Keratinocyte (primary cell): ENCODE results near the gene DACT3. TPM values are rescaled to one million over a fixed set of nuclear protein-coding genes. Genes with fewer than 3 reads are reported as not detected.

Experiments used
- DNase-seq: peaks from one replicate; pipeline ENCODE4 v3.0.0-alpha.2; 2011; ENCODE audit warnings: low read depth, missing footprints, low spot score
- FAIRE-seq: peaks from 2 replicates; lab custom pipeline; 2011; peaks lifted over from hg19 to GRCh38; lab: Jason Lieb, UNC
- H2AFZ ChIP-seq: 2 replicates; pipeline ENCODE4 v1.6.0; 2012; ENCODE audit warnings: low read length, control low read depth, inconsistent platforms; ENCODE audit not compliant: control insufficient read depth
- H3K27ac ChIP-seq: 2 replicates; pipeline ENCODE4 v1.5.1; 2011; ENCODE audit warnings: low read length; ENCODE audit not compliant: control insufficient read depth, insufficient read depth
- H3K27me3 ChIP-seq: 3 replicates; pipeline ENCODE4 v1.6.0; 2011; ENCODE audit warnings: low read length; ENCODE audit not compliant: control insufficient read depth, insufficient read depth; ENCODE audit errors: extremely low read depth
- H3K36me3 ChIP-seq, 2 experiments: 2 replicates in 1 of 2; 3 replicates in 1 of 2; pipeline ENCODE4 v1.5.1; 2011; ENCODE audit warnings: low read length in 2 of 2, mild to moderate bottlenecking in 1 of 2; ENCODE audit not compliant: control insufficient read depth in 2 of 2, insufficient read depth in 2 of 2; ENCODE audit errors: extremely low read depth in 1 of 2
- H3K4me1 ChIP-seq: 3 replicates; pipeline ENCODE4 v1.5.1; 2011; ENCODE audit warnings: low read length; ENCODE audit not compliant: control insufficient read depth, insufficient read depth; ENCODE audit errors: extremely low read depth
- H3K4me2 ChIP-seq: 3 replicates; pipeline ENCODE4 v1.6.0; 2011; ENCODE audit warnings: low read depth, low read length; ENCODE audit not compliant: control insufficient read depth, insufficient read depth; ENCODE audit errors: extremely low read depth
- H3K4me3 ChIP-seq, 3 experiments: fragments of 200-600 bp in 1 of 3; sonication (generic) in 1 of 3; 2 replicates in 2 of 3; 3 replicates in 1 of 3; pipeline ENCODE4 v1.5.1; 2011 to 2016; ENCODE audit warnings: low read length in 3 of 3, mild to moderate bottlenecking in 3 of 3, control low read depth in 2 of 3, inconsistent platforms in 1 of 3, low read depth in 1 of 3, mixed read lengths in 1 of 3, mixed run types in 1 of 3, moderate library complexity in 1 of 3; ENCODE audit not compliant: control insufficient read depth in 2 of 3, insufficient read depth in 2 of 3; ENCODE audit errors: extremely low read depth in 1 of 3
- H3K79me2 ChIP-seq: 2 replicates; pipeline ENCODE4 v1.6.0; 2012; ENCODE audit warnings: low read length; ENCODE audit not compliant: control insufficient read depth, insufficient read depth
- H3K9ac ChIP-seq: 3 replicates; pipeline ENCODE4 v1.6.0; 2011; ENCODE audit warnings: low read length; ENCODE audit not compliant: control insufficient read depth, insufficient read depth; ENCODE audit errors: extremely low read depth
- H3K9me1 ChIP-seq: 3 replicates; pipeline ENCODE4 v1.6.0; 2011; ENCODE audit warnings: low read length; ENCODE audit not compliant: control insufficient read depth, insufficient read depth; ENCODE audit errors: extremely low read depth
- H3K9me3 ChIP-seq: 2 replicates; pipeline ENCODE4 v1.5.1; 2012; ENCODE audit warnings: low read depth, low read length; ENCODE audit not compliant: control insufficient read depth
- H4K20me1 ChIP-seq: 3 replicates; pipeline ENCODE4 v1.6.0; 2011; ENCODE audit warnings: low read length; ENCODE audit not compliant: control insufficient read depth, insufficient read depth; ENCODE audit errors: extremely low read depth
- EZH2 ChIP-seq: IDR thresholded peaks from one replicate; pipeline ENCODE4 v1.6.1; 2012; ENCODE audit warnings: inconsistent platforms, mild to moderate bottlenecking, low read length, moderate library complexity
- dilution Hi-C: fragments of 300-500 bp; cut with MboI; formaldehyde crosslinking; loops from one replicate; pipeline ENCODE4 v1.7.0; 2020; ENCODE audit warnings: low sequenced_read_pairs; ENCODE audit not compliant: extremely low pct_ligation_motif_present
- polyA plus RNA-seq, 5 experiments: library from polyadenylated mRNA; depleted of rRNA in 3 of 5; stranded (reverse) in 3 of 5; stranded (forward) in 1 of 5; unstranded in 1 of 5; fragments of >200 nt; gene quantifications; 1 replicate in 1 of 5; 2 replicates in 3 of 5; 3 replicates in 1 of 5; pipeline versions ENCODE4 v1.2.1 to v1.2.3, GENCODE V29; 2011 to 2012; ENCODE audit warnings: missing spikeins in 2 of 5, low read depth in 1 of 5, low replicate concordance in 1 of 5
- TF ChIP-seq, protein P1 (sequence below), 3 experiments: IDR thresholded peaks in 1 of 3; conservative IDR thresholded peaks in 1 of 3; optimal IDR thresholded peaks in 1 of 3; 2 replicates in 2 of 3; 3 replicates in 1 of 3; pipeline versions ENCODE3 to v1.5.1; 2011; ENCODE audit warnings: low read length in 3 of 3, mild to moderate bottlenecking in 3 of 3, moderate library complexity in 2 of 3, control low read depth in 1 of 3, inconsistent platforms in 1 of 3; ENCODE audit not compliant: insufficient read depth in 2 of 3; ENCODE audit errors: extremely low read depth in 1 of 3

DACT3 gene
- polyA plus RNA-seq, 1 donor (not counting 4 experiments of a cell fraction or from before 2014, with no cell fraction given): 0.04 TPM

DNA sequence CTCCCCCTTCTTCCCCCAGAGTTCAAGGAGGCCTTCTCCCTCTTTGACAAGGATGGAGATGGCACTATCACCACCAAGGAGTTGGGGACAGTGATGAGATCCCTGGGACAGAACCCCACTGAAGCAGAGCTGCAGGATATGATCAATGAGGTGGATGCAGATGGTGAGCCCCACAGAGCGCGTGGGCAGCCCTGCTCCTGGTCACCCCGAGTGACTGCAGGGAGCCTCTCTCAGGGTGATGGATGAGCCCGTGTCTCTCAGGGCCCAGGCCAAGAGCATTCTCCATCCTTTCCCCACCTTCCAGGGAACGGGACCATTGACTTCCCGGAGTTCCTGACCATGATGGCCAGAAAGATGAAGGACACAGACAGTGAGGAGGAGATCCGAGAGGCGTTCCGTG, 52.8 kb downstream of the DACT3 start:
- peaks cover 20% of the 10 kb centered on the region for H3K4me1 ChIP-seq
- no peak overlapping the region for H3K4me2 ChIP-seq
- FAIRE-seq: no peak
- H3K9me3 ChIP-seq: no peaks in the 10 kb centered on the region
- no peak overlapping the region for H3K4me3 ChIP-seq
- H3K27ac ChIP-seq: no peak overlapping the region
- H3K9me1 ChIP-seq: no peaks in the 10 kb centered on the region
- H2AFZ ChIP-seq: no peak overlapping the region
- H3K36me3 ChIP-seq: peaks cover 47 to 59% of the 10 kb centered on the region in 2 experiments
- dilution Hi-C loops: no loop called here
- no peaks in the 10 kb centered on the region for H3K27me3 ChIP-seq
- no peak overlapping the region for H3K9ac ChIP-seq
- TF ChIP-seq EZH2: no peak
- TF ChIP-seq, protein P1, sequence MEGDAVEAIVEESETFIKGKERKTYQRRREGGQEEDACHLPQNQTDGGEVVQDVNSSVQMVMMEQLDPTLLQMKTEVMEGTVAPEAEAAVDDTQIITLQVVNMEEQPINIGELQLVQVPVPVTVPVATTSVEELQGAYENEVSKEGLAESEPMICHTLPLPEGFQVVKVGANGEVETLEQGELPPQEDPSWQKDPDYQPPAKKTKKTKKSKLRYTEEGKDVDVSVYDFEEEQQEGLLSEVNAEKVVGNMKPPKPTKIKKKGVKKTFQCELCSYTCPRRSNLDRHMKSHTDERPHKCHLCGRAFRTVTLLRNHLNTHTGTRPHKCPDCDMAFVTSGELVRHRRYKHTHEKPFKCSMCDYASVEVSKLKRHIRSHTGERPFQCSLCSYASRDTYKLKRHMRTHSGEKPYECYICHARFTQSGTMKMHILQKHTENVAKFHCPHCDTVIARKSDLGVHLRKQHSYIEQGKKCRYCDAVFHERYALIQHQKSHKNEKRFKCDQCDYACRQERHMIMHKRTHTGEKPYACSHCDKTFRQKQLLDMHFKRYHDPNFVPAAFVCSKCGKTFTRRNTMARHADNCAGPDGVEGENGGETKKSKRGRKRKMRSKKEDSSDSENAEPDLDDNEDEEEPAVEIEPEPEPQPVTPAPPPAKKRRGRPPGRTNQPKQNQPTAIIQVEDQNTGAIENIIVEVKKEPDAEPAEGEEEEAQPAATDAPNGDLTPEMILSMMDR (optimal IDR thresholded peaks at IDR 0.05 in 1 of 3, IDR thresholded peaks at IDR 0.05 in 1 of 3, conservative IDR thresholded peaks at IDR 0.05 in 1 of 3; ENCODE audit: extremely low read depth in 1 of 3, insufficient read depth in 2 of 3, low read length in 3 of 3): no peak
- DNase-seq: no peak
- peaks cover 44% of the 10 kb centered on the region for H3K79me2 ChIP-seq
- H4K20me1 ChIP-seq: peaks cover 22% of the 10 kb centered on the region

DNA sequence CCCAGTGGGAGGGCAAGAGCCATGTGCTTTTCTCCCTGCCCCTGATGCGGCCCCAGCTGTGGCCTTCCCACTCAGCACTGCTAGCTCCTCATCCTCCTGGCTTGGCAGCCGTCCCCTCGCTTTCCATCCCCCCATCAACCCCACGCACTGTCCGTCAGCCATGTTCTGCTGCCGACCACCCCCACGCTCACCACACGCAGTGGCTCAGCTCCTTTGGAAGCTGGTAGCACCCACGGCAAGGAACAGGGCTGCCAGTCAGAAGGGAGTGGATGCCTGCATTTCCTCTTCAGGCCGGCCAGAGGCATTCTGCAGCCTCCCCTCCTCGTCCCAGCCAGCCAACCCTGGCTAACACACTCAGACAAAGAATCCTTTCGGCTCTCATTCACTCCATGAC, 53.5 kb downstream of the DACT3 start:
- peaks cover 51% of the 10 kb centered on the region for H3K79me2 ChIP-seq
- no peaks in the 10 kb centered on the region for H3K9me3 ChIP-seq
- no peak overlapping the region for H3K4me2 ChIP-seq
- no peak overlapping the region for H3K4me3 ChIP-seq
- no peak for DNase-seq
- peaks cover 47 to 62% of the 10 kb centered on the region in 2 experiments for H3K36me3 ChIP-seq
- H4K20me1 ChIP-seq: peaks cover 22% of the 10 kb centered on the region
- no peak for TF ChIP-seq EZH2
- TF ChIP-seq, protein P1 (optimal IDR thresholded peaks at IDR 0.05 in 1 of 3, IDR thresholded peaks at IDR 0.05 in 1 of 3, conservative IDR thresholded peaks at IDR 0.05 in 1 of 3; ENCODE audit: extremely low read depth in 1 of 3, insufficient read depth in 2 of 3, low read length in 3 of 3): no peak
- H3K9me1 ChIP-seq: no peaks in the 10 kb centered on the region
- H3K9ac ChIP-seq: no peak overlapping the region
- no peak overlapping the region for H2AFZ ChIP-seq
- no peaks in the 10 kb centered on the region for H3K27me3 ChIP-seq
- H3K27ac ChIP-seq: no peak overlapping the region
- dilution Hi-C loops: no loop called here
- H3K4me1 ChIP-seq: peaks cover 27% of the 10 kb centered on the region
- no peak for FAIRE-seq
